Measurements from ENCODE around the gene RELB. TPM values are rescaled to one million over a fixed set of nuclear protein-coding genes. Genes with fewer than 3 reads are reported as not detected.
A peak's percentile ranks its signal among the peaks of the same experiment; 100 is the strongest.

Gene RELB
- total RNA-seq, 2 donors from 2014 or later, result 11.8 to 40.9 TPM

DNA sequence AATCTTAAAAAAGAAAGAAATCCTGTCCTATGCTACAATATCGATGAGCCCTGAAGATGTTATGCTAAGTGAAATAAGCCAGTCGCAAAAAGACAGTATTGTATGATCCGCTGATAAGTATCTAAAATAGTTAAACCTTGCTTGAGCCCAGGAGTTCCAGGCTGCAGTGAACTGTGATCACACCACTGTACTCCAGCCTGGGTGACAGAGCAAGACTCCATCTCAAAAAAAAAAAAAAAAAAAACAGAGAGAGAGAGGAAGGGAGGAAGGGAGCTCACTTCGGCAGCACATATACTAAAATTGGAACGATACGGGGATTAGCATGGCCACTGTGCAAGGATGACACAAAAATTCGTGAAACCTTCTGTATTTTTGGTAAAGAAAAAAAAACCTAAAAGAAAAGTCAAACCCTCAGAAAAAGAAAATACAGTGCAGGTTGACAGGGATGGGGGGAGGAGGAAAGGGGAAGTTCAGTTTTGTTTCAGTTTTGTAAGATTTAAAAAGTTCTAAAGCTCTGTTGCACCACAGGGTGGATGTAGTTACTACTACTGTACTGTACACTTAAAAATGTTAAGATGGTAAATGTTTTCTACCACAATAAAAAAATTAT lies 46.0 kb downstream of the RELB start:
- intact Hi-C loops (cut with DNase I, micrococcal nuclease), result no loop called here
- ATAC-seq, result no peak
- no peak for DNase-seq

DNA sequence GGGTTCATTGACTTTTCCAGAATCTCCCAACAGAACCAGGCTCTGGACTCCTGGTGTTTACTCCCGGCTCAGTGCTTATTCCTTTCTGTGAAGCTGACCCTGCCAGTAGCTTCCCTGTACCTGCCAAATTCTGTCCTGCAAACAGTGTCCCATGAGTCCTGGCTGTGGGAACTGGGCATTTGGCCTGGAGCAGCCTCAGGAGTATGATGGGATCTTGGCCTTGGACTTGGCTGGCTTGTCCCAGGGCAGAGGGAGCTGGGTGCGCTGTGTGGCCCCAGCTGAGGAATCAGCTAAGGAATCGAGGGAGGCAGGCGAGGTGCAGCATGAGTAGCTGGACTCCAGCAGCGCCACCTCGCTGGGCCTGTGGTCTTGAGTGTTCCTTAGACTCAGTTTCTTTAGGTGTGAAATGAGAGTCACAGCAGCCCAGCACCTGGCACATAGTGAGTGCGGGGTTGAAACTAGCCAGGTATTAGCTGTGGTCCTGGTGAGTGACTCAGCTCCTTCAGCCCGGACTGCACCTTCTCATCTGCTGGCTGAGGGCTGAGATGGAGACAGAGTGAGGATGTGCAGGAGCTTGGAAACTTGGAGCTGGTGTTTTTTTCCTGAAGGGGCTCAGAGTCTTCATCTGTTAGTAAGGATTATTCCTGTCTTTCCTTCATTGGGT lies 47.9 kb downstream of the RELB start:
- DNase-seq, result no peak
- ATAC-seq, result no peak
- intact Hi-C loops (cut with DNase I, micrococcal nuclease), result no loop called here

DNA sequence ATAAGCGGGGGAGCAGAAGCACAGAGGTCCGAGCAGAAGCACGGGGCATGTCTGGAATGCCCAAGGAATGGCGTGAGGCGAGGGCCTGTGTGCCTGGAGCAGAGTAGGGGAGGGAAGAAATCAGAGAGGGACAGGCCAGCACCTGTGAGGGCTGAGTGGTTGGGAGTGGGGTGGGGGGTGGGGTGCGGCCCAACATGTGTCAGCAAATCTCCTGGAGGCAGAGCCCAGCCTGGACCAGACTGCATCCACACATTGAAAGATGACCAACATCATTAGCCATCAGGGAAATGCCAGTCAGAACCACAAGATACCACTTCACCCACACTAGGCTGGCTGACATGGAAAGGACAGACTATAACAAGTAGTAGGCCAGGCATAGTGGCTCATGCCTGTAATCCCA lies 48.8 kb downstream of the RELB start:
- intact Hi-C loops (cut with DNase I, micrococcal nuclease), result no loop called here
- DNase-seq (no peak), ATAC-seq (no peak)

DNA sequence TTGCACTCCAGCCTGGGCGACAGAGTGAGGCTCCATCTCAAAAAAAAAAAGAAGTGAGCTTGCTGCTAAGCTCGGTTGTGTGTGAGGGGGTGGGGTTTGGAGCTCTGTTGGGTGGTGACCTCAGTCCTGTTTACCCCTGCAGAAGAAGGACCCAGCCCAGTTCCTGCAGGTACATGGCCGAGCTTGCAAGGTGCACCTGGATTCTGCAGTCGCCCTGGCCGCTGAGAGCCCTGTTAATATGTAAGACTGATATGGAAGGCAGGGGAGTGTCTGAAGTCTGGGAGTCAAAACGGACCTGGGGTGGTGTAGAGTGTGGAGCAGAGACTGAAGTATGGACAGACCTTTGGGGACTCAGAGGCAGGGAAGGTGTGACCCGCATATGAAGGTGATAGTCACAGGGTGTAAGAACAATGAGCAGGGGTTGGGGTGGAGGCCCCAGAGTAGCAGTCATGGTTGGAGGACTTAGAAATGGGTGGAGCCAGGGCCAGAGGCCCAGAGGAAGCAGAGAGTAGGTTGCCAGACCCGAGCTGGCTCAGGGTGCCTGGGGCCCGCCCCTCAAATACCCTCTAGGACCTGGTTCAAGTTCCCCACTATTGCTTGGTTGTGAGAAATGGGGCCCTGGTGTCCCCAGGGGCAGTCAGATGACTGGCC lies 50.8 kb downstream of the RELB start:
- ATAC-seq (peak; percentile 90), DNase-seq (peak; percentile 56 to 58)
- intact Hi-C loops (cut with DNase I, micrococcal nuclease), result no loop called here

DNA sequence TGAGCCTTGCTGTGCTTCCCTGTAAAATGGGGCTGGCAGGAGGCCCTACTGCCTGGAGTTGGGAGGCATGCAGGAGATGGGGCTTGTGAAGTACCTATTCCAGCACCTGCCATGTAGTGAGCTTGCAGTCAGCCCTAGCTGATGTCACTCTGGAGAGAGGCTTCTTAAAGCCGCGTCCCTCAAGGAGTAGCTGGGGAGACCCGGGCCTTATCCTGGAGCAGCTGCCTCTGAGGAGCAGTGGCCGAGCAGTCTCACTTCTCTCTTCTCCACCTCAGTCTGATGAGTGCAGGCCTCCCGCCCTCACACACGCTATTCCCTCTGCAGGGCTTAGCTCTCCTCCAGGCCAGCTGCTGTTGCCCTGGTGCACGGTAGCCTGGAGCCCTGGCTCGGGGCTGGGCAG lies 55.6 kb downstream of the RELB start:
- intact Hi-C loops (cut with DNase I, micrococcal nuclease), result no loop called here
- ATAC-seq (no peak), DNase-seq (no peak)

DNA sequence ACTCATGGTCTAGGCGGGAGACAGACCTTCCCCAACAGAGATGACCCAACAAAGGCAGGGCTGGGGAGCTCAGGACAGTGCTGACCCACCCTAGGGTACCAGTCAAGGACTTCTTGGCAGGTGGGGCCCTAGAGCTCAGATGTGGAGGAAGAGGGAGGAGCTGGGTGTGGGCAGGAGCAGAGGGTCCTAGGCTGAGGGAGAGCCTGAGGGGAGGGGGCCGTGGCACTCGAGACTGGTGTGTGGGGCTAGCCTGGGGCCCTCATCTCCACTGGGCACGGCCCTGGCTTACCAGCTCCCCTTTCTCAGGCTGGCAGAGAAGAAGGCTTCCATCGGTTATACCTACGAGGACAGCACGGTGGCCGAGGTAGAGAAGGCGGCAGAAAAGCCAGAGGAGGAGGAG lies 56.2 kb downstream of the RELB start:
- ATAC-seq (no peak), DNase-seq (no peak)
- intact Hi-C loops (cut with DNase I, micrococcal nuclease), result no loop called here

DNA sequence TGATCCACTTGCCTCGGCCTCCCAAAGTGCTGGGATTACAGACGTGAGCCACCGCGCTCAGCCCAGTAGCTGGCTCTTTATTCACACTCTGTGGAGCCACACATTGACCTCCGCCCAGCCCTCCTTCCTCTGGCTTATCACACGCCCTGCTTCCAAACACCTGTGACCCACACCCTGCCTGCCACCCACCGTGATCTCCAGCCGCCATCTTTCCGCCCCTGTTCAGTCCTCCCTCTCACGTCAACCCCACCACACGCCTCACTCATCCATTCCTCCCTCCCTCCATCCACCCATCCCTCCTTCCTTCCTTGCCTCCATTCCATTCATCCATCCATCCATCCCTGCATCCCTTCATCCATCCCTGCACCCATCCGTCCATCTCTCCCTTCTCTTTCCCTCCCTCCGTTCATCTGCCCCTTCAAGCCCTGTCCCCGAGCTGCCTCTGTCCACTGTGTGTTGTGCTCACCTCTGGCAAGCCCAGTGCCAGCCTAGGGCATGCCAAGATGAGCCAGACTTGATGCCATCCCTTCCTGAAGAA lies 57.4 kb downstream of the RELB start:
- DNase-seq (no peak), ATAC-seq (no peak)
- intact Hi-C loops (cut with DNase I, micrococcal nuclease), result no loop called here

DNA sequence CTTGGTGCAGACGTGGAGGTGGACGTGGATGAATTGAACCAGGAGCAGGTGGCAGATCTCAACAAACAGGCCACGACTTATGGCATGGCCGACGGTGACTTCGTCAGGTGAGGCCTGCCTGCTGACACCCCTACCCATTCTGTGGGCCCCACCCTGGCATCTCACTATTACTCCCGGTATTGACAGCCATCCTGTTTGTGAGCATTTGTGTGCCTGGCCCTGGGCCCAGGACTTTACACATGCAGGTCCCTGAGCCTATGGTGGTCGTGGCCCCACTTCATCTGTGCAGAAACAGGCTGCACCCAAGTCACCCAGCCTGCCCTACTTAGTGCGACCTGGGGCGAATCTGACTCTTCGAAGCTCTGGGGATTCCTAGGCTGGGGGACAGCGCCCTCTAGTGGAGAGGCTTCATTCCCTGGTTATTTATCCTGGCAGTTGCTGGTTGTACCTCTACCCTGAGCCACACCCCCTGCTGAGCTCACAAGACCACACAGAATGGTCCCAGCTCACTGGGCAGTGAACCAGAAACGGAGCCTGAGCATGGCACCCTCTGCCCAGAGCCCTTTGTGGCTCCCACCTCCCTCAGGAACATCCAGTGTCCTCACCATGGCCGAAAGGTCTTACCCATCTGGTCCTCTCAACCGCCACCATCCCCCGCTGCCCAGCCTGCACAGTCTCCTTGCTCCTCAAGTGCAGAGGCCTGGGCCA lies 58.1 kb downstream of the RELB start:
- ATAC-seq (peak; percentile 81), DNase-seq (peak; percentile 68 to 89)
- intact Hi-C loops (cut with DNase I, micrococcal nuclease), result no loop called here

DNA sequence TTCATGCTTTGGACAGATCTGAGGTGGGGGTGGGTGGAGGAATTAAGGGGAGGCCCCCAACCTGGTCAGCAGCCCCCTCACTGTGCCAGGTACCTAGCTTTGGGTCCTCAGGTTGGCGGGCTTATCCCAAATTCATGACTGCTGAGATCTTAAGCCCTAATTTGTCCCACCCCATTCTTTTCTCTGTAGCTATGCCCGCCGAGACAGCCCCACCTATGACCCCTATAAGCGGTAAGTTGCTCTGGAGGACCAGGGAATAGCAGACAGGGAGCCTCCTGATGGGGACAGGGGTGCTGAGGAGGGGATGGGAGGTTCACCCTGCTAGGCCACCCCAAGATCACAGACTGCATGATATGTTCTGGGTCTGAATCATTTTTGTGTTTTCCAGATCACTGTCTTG lies 60.7 kb downstream of the RELB start:
- ATAC-seq (no peak), DNase-seq (no peak)
- intact Hi-C loops (cut with DNase I, micrococcal nuclease), result no loop called here

DNA sequence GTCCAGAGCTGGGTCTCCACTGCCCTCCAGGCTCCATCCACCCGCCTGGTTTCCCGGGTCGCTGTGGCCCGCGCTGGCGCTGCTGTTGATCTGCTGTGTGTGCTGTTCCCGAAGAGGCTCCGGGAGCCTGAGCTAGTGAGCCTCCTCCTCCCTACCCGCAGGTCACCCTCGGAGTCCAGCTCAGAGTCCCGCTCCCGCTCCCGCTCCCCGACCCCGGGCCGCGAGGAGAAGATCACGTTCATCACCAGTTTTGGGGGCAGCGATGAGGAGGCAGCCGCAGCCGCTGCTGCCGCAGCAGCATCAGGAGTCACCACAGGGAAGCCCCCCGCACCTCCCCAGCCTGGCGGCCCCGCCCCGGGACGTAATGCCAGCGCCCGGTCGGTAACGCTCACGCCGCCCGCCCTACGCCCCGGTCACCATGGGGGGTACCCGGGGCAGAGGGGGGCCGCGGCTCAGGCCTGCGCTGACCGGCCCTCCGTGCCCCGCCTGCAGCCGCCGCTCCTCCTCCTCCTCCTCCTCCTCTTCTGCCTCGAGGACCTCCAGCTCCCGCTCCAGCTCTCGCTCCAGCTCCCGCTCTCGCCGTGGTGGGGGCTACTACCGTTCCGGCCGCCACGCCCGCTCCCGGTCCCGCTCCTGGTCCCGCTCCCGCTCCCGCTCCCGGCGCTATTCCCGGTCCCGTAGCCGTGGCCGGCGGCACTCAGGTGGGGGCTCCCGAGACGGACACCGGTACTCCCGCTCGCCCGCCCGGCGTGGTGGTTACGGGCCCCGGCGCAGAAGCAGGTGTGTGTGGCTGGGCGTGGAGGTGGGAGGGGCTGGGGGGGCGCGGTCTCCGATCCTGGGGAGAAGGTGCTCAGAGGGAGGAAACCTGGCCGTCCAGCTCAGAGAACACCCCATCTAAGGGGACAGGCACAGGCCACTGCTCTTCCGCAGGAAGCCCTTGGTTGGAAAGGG lies 62.9 kb downstream of the RELB start:
- no peak for DNase-seq
- intact Hi-C loops (cut with DNase I, micrococcal nuclease), result no loop called here
- no peak for ATAC-seq

DNA sequence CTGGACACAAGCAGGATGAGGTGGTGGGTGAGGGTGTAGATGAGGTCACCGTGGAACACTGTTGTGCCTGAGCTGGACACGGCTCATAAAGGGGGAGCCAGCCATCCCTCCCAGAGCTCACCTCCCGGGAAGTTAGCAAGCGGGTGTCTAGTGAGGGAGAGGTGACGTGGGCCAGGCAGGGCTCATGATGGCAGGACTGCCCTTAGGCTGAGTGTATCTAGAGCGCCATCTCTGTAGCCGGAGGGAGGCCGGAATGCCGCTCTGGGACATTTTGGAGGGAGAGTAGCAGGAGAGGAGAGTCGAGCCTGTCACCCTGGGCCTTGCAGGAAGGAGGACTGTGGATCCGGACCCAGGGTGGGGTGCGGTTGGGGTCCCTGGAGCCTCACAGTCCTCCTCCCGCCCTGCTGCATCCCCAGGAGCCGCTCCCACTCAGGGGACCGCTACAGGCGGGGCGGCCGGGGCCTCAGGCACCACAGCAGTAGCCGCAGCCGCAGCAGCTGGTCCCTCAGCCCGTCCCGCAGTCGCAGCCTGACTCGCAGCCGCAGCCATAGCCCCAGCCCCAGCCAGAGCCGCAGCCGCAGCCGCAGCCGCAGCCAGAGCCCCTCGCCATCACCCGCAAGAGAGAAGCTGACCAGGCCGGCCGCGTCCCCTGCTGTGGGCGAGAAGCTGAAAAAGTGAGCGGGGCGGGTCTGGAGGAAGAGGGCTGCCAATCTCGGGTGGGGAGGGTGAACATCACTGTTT lies 65.8 kb downstream of the RELB start:
- DNase-seq, result no peak
- no peak for ATAC-seq
- intact Hi-C loops (cut with DNase I, micrococcal nuclease), result no loop called here

DNA sequence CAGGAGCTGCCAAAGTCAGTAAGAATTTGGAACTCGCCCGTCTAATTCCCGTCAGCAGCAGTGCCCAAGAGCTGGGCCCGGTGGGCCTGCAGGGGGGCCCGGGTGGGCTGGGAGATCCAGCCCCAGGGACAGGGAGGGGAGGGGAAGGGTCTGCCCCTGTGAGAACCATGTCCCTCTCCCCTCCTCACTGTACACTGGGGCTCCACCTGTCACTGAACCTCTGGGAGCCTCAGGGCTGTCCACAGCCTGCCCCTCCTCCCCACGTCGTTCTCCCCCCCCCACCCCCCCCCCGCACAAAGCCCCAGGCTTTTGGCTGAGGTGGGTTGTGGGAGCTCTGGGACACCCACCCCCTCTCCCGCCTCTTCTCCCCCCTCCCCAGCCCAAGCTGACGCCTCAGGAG lies 66.8 kb downstream of the RELB start:
- intact Hi-C loops (cut with DNase I, micrococcal nuclease), result no loop called here
- DNase-seq (no peak), ATAC-seq (no peak)

DNA sequence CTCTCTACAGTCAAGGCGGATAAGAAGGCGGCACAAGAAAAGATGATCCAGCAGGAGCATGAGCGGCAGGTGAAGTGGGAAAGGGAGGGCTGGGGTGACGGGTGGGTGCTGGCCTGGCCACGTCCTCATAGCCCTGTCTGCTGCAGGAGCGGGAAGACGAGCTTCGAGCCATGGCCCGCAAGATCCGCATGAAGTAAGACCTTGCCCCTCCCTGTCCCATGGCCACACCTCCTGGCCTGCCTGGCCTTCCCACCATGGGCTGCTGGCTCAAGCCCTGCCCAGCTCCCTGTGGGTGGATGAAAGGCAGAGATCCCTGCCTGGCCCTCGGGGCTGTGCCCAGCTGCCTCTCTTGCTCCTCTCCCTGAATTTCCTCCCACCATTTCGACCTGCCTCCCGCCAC lies 67.8 kb downstream of the RELB start:
- intact Hi-C loops (cut with DNase I, micrococcal nuclease), result no loop called here
- peak; percentile 89 for ATAC-seq
- DNase-seq, result peak in 1 of 2 donors; percentile 69

DNA sequence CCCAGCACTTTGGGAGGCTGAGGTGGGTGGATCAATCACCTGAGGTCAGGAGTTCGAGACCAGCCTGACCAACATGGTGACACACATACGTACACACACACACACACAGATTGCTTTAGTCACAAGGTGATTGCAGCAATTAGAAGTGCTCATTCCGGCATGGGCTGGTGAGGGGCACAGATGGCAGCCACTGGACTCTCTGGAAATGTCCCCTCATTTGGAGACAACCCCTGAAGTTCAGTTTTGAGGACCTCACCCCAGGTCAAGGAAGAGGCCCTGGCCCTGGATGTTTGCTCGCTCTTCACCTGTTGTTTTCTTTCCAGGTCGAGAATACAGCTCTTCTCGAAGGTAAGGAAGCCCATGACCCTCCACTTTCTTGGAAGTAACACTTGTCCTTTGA lies 69.0 kb downstream of the RELB start:
- intact Hi-C loops (cut with DNase I, micrococcal nuclease), result no loop called here
- DNase-seq (no peak), ATAC-seq (no peak)

DNA sequence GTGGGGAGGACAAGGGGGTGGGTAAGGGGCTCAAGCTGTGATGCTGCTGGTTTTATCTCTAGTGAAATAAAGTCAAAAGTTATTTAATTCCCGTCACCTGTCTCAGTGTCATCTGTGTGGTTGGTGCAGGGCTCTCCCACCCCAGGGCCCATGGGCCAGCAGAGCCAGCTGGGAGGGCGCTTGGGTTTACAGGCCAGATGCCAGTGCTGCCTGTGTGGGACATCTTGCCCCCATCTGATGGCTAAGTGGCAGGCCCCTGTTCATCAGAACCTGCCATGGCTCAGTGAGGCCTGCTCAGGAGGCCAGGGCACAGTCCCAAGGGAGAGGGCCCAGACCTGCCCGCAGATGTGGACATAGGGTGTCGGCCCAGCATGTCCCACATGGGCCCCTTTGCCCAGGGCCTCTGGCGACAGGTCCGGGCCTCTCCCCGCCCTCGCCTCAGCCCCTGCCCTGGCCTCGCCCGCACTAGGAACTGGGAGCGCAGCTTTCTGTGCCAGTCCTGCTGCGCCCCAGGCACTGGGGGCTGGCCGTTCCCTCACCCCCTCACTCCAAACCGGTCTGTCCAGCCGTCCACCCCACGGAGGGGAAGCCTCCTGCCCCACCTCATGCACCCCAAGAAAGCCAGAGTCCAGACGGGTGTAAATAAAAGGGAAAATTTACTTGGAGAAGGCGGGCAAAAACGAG lies 69.7 kb downstream of the RELB start:
- ATAC-seq, result no peak

DNA sequence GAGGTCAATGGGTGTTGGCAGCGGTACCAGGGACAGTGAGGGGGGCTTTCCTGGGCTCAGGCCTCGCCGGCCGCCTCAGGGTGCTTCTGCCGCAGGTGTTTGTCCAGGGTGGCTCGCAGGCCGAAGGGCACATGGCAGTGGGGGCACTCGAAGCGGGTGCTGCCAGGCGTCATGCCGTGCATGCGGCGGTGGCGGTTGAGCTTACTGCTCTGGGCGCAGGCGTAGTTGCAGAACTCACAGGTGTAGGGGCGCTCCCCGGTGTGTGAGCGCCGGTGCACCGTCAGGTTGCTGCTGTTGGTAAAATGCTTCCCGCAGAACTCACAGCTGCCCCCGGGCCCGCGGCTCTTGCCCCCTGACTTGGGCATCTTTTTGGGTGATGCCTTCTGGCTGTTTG lies 70.3 kb downstream of the RELB start:
- no peak for DNase-seq
- ATAC-seq, result no peak
- intact Hi-C loops (cut with DNase I, micrococcal nuclease), result no loop called here

More for the DNA sequence above, 69.7 kb downstream of the RELB start:
- intact Hi-C loops (cut with DNase I, micrococcal nuclease), result no loop called here
- no peak for DNase-seq

DNA sequence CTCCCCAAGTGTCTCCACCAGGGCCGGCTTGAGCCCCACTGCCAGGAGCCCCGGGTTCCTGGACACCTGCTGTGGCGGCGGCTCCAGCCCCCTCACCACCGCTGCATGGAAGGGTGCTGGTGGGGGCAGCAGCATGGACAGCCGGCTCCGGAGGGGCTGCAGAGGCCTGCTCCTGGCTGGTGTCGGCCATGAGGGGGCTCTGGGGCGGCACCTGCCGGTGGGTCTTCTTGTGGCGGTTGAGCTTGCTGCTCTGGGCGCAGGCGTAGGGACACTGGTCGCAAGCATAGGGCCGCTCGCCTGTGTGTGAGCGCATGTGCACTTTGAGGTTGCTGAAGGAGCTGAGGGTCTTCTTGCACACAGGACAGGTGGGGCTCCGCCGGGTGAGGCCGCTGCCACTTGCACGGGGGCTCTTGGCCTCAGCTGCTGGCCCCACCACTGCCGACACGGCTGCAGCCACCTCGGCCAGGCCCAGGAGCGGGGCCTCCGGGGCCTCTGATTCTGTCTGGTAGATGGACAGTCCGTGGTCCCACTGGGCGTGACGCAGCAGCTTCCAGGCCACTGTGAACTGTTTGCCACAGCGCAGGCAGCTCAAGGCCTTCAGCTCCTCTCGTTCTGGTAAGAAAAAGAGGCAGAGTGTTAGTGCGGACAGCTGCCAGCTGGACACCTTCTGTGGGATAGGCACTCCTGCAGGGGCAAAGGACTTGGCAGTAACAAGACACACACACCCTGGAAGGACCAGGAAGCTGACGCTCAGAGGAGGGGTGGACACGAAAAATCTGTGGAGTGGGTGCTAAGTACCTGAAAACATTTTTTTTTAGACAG lies 70.9 kb downstream of the RELB start:
- intact Hi-C loops (cut with DNase I, micrococcal nuclease), result no loop called here
- no peak for ATAC-seq

More for the DNA sequence above, 70.9 kb downstream of the RELB start:
- no peak for DNase-seq

Data from left colon (tissue), 2 donors.